ENCODE results near the gene TMEM131.
A peak's percentile ranks its signal among the peaks of the same experiment; 100 is the strongest.
"Not testable (repeated sequence)": the region's sequence is repeated elsewhere in the genome, so short reads cannot be mapped to it uniquely, and the experiment has no call there.

Gene TMEM131

DNA sequence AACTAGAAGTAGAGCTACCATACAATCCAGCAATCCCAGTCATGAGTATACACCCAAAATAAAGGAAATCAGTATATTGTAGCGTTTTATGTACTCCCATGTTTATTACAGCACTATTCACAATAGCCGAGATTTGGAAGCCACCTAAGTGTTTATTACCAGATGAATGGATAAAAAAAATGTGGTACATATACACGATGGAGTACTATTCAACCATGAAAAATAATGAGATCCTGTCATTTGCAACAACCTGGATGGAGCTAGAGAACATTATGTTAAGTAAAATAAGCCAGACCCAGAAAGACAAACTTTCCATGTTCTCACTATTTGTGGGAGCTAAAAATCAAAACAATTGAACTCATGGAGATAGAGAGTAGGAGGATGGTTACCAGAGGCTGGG is 131.9 kb downstream of the TMEM131 start:
- DNase-seq (ENCODE audit: low read depth), result no peak

DNA sequence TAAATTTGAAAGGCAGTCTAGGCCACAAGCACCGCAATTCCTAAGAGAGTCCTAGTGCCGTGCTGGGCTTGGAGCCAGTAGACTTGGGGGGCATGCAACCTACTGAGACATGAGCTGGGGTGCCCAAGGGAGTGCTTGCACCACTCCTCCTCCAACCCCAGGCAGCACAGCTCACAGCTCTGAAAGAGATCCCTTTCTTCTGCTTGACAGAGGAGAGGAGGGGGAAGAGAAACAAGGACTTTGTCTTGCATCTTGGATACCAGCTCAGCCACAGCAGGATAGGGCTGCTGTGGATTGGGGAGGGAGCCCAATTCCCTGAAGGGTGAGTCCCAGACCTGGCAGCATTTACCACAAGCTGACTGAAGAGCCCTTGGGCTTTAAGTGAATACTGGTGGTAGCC is 134.6 kb downstream of the TMEM131 start:
- no peak for DNase-seq (ENCODE audit: low read depth)

DNA sequence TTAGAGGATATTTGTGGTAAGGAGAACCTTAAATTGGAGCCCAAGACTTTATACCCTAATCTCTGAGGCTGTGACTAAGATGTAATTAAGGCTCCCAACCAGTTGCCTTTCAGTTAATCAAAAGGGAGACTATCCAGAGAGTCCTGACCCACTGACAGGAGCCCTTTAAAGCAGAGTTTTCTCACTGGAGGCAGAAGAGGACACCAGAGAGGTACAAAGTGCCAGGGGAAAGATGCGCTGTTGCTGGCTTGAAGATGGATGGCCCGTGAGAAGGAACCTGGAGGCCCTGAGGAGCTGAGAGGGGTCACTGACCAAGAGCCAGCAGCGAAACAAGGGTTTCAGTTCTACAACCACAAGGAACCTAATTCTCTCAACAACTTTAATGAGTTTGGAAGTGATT is 137.3 kb downstream of the TMEM131 start:
- no peak for DNase-seq (ENCODE audit: low read depth)

- DNase-seq (ENCODE audit: low read depth), result no peak
Observed at GRCh38 chr2:97857553-97857952, 138.2 kb downstream of the TMEM131 start.

GRCh38 chr2:97853057-97853456 is 142.7 kb downstream of the TMEM131 start:
- peak; percentile 38 for DNase-seq (ENCODE audit: low read depth)

DNA sequence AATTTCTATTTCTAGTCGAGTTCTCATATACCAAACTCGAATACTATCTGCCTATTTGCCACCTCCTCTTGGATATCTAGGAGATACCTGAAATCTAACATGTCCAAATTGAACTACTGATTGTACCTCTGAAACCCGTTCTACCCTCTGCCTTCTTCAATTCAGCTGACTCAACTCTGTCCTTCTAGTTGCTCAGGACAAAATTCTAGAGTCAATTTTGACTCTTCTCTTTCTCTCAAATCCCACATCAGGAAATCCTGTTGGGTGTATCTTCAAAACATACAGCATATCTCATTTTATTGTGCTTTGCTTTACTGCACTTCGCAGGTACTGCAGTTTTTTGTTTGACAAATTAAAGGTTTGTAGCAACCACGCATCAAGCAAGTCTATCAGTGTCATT is 144.6 kb downstream of the TMEM131 start:
- DNase-seq (ENCODE audit: low read depth), result no peak

DNA sequence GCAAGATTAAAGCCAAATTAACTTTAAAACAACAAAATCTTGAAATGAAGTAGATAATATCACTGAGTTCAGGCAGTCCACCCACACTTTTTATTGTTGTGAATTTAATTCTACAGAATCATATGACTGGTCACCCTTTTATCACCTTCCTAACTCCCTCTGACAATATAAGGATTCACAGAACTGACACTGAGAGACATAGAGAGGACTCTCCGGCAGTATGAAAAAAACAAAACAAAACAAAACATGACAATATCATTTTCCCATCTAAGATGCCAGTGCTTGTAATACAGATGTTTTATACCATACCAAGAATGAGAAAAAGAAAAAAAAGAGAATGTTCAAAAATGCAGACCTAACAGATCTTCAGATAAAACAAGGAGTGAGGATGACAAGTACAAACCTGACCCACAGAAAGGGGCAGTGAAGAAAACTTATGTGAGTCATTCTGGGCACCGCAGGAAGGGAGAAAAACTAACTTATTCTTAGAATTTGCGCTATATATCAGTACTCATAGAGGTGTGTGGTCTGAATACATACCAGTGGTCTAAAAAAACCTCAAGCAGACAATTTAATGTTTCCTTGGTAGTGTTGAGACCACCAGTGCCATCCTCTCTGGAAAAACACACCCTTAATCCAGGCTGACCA is 145.7 kb downstream of the TMEM131 start:
- peak; percentile 46 for DNase-seq (ENCODE audit: low read depth)

DNA sequence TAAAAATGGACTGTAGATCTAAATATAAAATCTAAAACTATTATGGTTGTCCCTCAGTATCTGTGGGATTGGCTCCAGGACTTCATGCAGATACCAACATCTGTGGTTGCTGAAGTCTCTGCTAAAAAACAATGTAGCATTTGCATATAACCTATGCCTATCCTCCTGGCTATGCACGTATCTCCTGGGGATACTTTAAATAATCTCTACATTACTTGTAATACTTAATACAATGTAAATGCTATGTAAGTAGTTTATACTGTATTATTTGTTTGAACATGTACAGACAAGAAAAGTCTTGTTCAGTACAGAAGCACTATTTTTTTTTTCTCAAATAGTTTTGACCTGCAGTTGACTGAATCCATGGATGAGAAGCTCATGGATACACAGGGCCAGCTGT is 147.4 kb downstream of the TMEM131 start:
- DNase-seq (ENCODE audit: low read depth), result no peak

DNA sequence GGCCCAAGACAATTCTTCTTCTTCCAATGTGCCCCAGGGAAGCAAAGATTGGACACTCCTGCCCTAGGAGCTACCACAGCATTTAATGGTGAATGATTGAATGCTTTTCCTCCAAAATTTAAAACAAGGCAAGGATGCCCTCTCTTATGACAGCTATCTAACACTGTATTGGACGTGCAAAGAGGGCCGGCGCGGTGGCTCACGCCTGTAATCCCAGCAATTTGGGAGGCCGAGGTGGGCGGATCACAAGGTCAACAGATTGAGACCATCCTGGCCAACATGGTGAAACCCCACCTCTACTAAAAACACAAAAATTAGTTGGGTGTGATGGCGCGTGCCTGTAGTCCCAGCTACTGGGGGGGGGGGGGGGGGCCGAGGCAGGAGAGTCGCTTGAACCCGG is 149.0 kb downstream of the TMEM131 start:
- not testable (repeated sequence) for DNase-seq (ENCODE audit: low read depth)

- DNase-seq (ENCODE audit: low read depth), result no peak
Observed at GRCh38 chr2:97845818-97846217, 149.9 kb downstream of the TMEM131 start.

DNA sequence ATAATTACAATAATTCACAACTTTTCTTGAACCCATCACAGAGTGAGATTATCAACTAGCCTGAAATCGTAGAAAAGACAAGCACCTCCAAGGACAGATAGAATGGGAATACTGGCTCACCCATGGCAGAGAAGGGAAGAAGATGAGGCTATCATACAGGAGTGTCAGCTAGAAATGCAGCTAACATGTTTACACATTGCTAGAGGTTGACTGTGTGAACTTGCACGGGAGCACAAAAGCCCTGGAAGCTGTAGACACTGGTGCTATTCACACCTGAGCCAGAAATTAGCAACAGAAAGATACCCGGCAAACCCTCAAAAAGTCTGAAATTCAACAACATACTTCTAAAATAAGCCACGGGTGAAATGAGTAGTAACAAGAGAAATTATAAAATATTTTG is 150.6 kb downstream of the TMEM131 start:
- DNase-seq (ENCODE audit: low read depth), result no peak

GRCh38 chr2:97844311-97844859 is 151.4 kb downstream of the TMEM131 start:
- no peak for DNase-seq (ENCODE audit: low read depth)

GRCh38 chr2:97840198-97840597 is 155.6 kb downstream of the TMEM131 start:
- no peak for DNase-seq (ENCODE audit: low read depth)

DNA sequence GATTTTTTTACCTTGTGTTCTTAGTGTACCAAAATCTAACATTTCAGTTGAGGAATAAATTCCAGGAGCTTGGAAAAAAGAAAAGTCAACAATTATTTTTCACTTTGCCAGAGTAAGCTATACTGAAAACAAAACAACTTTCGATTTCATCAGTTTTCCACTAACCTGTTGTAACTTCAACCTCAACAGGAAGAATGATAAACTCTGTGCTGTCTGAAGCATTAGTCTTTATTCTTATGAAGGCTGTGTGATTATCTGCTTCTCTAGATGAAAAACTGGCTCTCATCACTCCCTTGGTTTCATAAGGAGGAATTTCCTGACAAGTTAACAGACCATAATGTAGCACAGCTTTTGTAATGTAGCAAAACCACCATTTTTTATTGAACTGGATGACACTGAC is 161.1 kb downstream of the TMEM131 start:
- DNase-seq (ENCODE audit: low read depth), result no peak

DNA sequence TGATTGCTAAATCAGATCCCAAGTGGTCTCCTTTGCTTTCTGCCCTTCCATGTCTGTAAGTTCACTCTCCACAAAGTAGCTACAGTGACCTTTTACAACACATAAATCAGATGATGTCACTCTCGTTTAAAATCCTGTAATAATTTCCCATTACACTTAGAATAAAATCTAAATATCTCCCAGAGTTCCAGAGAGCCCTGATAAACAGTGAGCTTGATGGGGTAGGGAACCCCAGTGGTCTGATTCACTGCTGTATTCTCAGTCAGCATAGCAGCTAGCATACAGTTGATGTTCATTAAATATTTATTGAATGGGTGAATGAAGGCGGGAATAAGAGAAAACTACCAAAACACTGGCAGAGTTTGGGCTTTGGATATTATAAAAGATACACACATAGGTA is 164.6 kb downstream of the TMEM131 start:
- DNase-seq (ENCODE audit: low read depth), result no peak

- DNase-seq (ENCODE audit: low read depth), result not testable (repeated sequence)
Observed at GRCh38 chr2:97829255-97829654, 166.5 kb downstream of the TMEM131 start.

GRCh38 chr2:97827013-97827412 is 168.7 kb downstream of the TMEM131 start:
- DNase-seq (ENCODE audit: low read depth), result not testable (repeated sequence)

- DNase-seq (ENCODE audit: low read depth), result not testable (repeated sequence)
Observed at GRCh38 chr2:97826266-97826847, 169.4 kb downstream of the TMEM131 start.

DNA sequence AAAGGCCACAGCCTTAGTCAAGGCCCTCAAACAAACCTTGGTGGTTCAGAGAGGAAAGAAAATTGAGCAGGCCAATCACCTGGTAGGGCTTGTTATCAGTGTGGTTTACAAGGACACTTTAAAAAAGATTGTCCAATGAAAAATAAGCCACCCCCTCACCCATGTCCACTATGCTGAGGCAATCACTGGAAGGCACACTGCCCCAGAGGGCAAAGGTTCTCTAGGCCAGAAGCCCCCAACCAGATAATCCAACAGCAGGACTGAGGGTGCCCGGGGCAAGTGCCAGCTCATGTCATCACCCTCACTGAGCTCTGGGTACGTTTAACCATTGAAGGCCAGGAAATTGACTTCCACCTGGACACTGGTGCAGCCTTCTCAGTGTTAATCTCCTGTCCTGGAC is 171.7 kb downstream of the TMEM131 start:
- not testable (repeated sequence) for DNase-seq (ENCODE audit: low read depth)

- DNase-seq (ENCODE audit: low read depth), result not testable (repeated sequence)
Observed at GRCh38 chr2:97821862-97822261, 173.9 kb downstream of the TMEM131 start.

GRCh38 chr2:97819754-97820153 is 176.0 kb downstream of the TMEM131 start:
- DNase-seq (ENCODE audit: low read depth), result no peak

GRCh38 chr2:97816411-97816810 is 179.3 kb downstream of the TMEM131 start:
- DNase-seq (ENCODE audit: low read depth), result no peak

- DNase-seq (ENCODE audit: low read depth), result no peak
Observed at GRCh38 chr2:97812931-97813330, 182.8 kb downstream of the TMEM131 start.

- no peak for DNase-seq (ENCODE audit: low read depth)
Observed at GRCh38 chr2:97808816-97809215, 186.9 kb downstream of the TMEM131 start.
